Measurements from ENCODE around the gene CDKN2B.
A peak's percentile ranks its signal among the peaks of the same experiment; 100 is the strongest.

Gene CDKN2B

GRCh38 chr9:21994556-21995005 lies 14.5 kb downstream of the CDKN2B start, which contains the start of gene CDKN2B-AS1:
TSS of gene CDKN2B-AS1 (plus strand) at chr9:21994791.
- POLR2A ChIA-PET: interaction anchor here (0.6 to 7.6 kb wide), 27 partner anchors 8 to 436 kb away, joined by 3 to 156 read pairs (median 4); partner anchors contain the start of gene CDKN2B
- H3K4me3 ChIP-seq (ENCODE audit: low read depth, low read length): peak within 1 kb of the TSS; percentile 59
- TF ChIP-seq ZNF791 (tag by site-specific recombination; IDR thresholded peaks at IDR 0.05) (no peak), ZSCAN16 (tag by site-specific recombination; IDR thresholded peaks at IDR 0.05) (no peak), ZNF311 (tag by site-specific recombination; IDR thresholded peaks at IDR 0.05; ENCODE audit: borderline replicate concordance) (no peak), SALL2 (tag by site-specific recombination; IDR thresholded peaks at IDR 0.05; ENCODE audit: borderline replicate concordance) (no peak), GLIS2 (tag by site-specific recombination; IDR thresholded peaks at IDR 0.05) (peak; percentile 42; the same call in 1 of the 2 replicates), ZBTB10 (tag by site-specific recombination; IDR thresholded peaks at IDR 0.05) (peak; percentile 77; the same call in 1 of the 2 replicates), ZNF350 (tag by site-specific recombination; IDR thresholded peaks at IDR 0.05) (no peak), ZFHX2 (tag by site-specific recombination; conservative IDR thresholded peaks at IDR 0.05) (peak; percentile 79), ZNF561 (tag by site-specific recombination; IDR thresholded peaks at IDR 0.05; ENCODE audit: borderline replicate concordance) (no peak; the same call in 1 of the 2 replicates), GFI1B (tag by site-specific recombination; IDR thresholded peaks at IDR 0.05) (no peak), PATZ1 (tag by site-specific recombination; IDR thresholded peaks at IDR 0.05) (peak; percentile 90), ZBTB26 (tag by site-specific recombination; optimal IDR thresholded peaks at IDR 0.05) (peak; percentile 35), ZBTB6 (tag by site-specific recombination; IDR thresholded peaks at IDR 0.05) (no peak), EGR2 (tag by site-specific recombination; IDR thresholded peaks at IDR 0.05; ENCODE audit: low read depth) (0 out of 2 replicates have a peak, but pooled peaks have one; percentile 45), RBAK (tag by site-specific recombination; IDR thresholded peaks at IDR 0.05) (no peak), ZNF513 (tag by site-specific recombination; IDR thresholded peaks at IDR 0.05) (no peak), ZNF37A (tag by site-specific recombination; IDR thresholded peaks at IDR 0.05) (no peak), YY1 (tag by site-specific recombination; IDR thresholded peaks at IDR 0.05) (0 out of 2 replicates have a peak, but pooled peaks have one; percentile 12), ZNF529 (tag by site-specific recombination; IDR thresholded peaks at IDR 0.05; ENCODE audit: insufficient replicate concordance) (no peak), MEIS1 (CRISPR knock-in tag; IDR thresholded peaks at IDR 0.05; ENCODE audit: borderline replicate concordance) (no peak), ZBTB7A (tag by site-specific recombination; IDR thresholded peaks at IDR 0.05; ENCODE audit: low read depth) (no peak), SCRT2 (tag by site-specific recombination; IDR thresholded peaks at IDR 0.05) (no peak), ZNF121 (tag by site-specific recombination; IDR thresholded peaks at IDR 0.05) (no peak), ZNF549 (tag by site-specific recombination; IDR thresholded peaks at IDR 0.05) (no peak), ZNF776 (tag by site-specific recombination; IDR thresholded peaks at IDR 0.05; ENCODE audit: borderline replicate concordance) (no peak), ZNF433 (tag by site-specific recombination; IDR thresholded peaks at IDR 0.05; ENCODE audit: low read depth) (no peak)
- TF ChIP-seq, protein P1, sequence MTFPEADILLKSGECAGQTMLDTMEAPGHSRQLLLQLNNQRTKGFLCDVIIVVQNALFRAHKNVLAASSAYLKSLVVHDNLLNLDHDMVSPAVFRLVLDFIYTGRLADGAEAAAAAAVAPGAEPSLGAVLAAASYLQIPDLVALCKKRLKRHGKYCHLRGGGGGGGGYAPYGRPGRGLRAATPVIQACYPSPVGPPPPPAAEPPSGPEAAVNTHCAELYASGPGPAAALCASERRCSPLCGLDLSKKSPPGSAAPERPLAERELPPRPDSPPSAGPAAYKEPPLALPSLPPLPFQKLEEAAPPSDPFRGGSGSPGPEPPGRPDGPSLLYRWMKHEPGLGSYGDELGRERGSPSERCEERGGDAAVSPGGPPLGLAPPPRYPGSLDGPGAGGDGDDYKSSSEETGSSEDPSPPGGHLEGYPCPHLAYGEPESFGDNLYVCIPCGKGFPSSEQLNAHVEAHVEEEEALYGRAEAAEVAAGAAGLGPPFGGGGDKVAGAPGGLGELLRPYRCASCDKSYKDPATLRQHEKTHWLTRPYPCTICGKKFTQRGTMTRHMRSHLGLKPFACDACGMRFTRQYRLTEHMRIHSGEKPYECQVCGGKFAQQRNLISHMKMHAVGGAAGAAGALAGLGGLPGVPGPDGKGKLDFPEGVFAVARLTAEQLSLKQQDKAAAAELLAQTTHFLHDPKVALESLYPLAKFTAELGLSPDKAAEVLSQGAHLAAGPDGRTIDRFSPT (tag by site-specific recombination; IDR thresholded peaks at IDR 0.05): no peak; the same call in 1 of the 2 replicates

More at GRCh38 chr9:21994556-21995005, 14.5 kb downstream of the CDKN2B start, which contains the start of gene CDKN2B-AS1:
- Histone ChIP-seq H3K9me3 (ENCODE audit: control insufficient read depth, insufficient read depth, low read depth, low read length) (no peaks in the 10 kb centered on the region), H3K36me3 (ENCODE audit: control insufficient read depth in 2 of 2, insufficient read depth in 1 of 2, low read length in 2 of 2) (peaks cover 0 to 11% of the 10 kb centered on the region in 2 experiments; a peak in 1 of 3 replicates), H3K27ac (ENCODE audit: extremely low read depth, low read depth, low read length) (peak within 1 kb of the TSS; percentile 99), H3K4me1 (ENCODE audit: control insufficient read depth, insufficient read depth, low read length) (peaks cover 5% of the 10 kb centered on the region; the same call in 1 of the 2 replicates)
- CTCF ChIA-PET: interaction anchor here (0.5 to 5.9 kb wide), 8 partner anchors 9 to 329 kb away, joined by 3 to 30 read pairs (median 4); partner anchors contain the start of gene CDKN2B
